Measurements from ENCODE around the gene H2BK1. TPM values are rescaled to one million over a fixed set of nuclear protein-coding genes. Genes with fewer than 3 reads are reported as not detected.

Gene H2BK1
- total RNA-seq, 3 donors from 2014 or later (not counting 1 experiment from before 2014, with no cell fraction given) = 2.5 TPM; not detected in 2

DNA sequence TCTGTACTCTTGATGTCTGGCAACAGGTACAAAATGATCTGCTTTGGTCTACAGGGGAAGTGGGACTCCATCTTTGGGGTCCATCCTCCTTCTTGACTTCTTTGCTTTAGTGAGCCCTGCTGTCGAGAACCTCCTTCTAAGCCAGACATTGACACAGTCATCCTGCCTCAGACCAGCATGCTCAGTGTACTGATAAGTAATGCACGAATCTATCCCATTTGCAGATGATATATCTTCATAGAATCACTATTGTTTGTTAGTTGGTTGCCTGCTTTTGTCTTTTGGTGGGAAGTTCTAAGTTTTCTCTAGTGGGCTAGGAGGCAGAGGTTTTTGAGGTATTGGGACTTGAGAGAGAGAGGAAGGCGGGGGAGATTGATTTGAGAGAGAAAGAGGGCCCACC lies 8.9 kb downstream of the H2BK1 start:
- intact Hi-C loops (cut with micrococcal nuclease) = no loop called here
- ATAC-seq = no peak
- peaks cover 5% of the 10 kb centered on the region in 2 donors for H3K4me1 Mint-ChIP-seq
- Histone ChIP-seq H3K27ac (ENCODE audit: low read length) (no peak overlapping the region), H3K4me3 (ENCODE audit: low read length) (no peak overlapping the region), H3K4me1 (ENCODE audit: control insufficient read depth, insufficient read depth, low read length) (peaks cover 5% of the 10 kb centered on the region), H3K36me3 (ENCODE audit: control insufficient read depth, insufficient read depth, low read length) (no peaks in the 10 kb centered on the region), H3K9me3 (ENCODE audit: control insufficient read depth, insufficient read depth, low read length) (no peaks in the 10 kb centered on the region), H3K27me3 (ENCODE audit: control insufficient read depth, insufficient read depth, low read length) (no peaks in the 10 kb centered on the region)
- no peak overlapping the region for H3K27ac Mint-ChIP-seq
- peaks cover 0 to 9% of the 10 kb centered on the region in 2 donors for H3K27me3 Mint-ChIP-seq (ENCODE audit: low read depth in 2 of 2)
- TF ChIP-seq, protein P1, sequence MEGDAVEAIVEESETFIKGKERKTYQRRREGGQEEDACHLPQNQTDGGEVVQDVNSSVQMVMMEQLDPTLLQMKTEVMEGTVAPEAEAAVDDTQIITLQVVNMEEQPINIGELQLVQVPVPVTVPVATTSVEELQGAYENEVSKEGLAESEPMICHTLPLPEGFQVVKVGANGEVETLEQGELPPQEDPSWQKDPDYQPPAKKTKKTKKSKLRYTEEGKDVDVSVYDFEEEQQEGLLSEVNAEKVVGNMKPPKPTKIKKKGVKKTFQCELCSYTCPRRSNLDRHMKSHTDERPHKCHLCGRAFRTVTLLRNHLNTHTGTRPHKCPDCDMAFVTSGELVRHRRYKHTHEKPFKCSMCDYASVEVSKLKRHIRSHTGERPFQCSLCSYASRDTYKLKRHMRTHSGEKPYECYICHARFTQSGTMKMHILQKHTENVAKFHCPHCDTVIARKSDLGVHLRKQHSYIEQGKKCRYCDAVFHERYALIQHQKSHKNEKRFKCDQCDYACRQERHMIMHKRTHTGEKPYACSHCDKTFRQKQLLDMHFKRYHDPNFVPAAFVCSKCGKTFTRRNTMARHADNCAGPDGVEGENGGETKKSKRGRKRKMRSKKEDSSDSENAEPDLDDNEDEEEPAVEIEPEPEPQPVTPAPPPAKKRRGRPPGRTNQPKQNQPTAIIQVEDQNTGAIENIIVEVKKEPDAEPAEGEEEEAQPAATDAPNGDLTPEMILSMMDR (IDR thresholded peaks at IDR 0.05) = no peak
- H3K9me3 Mint-ChIP-seq = no peaks in the 10 kb centered on the region
- DNase-seq = no peak
- no peaks in the 10 kb centered on the region for H3K36me3 Mint-ChIP-seq
- WGBS (ENCODE audit: insufficient coverage) = 81% methylated on average over 2 of the region's 3 CpGs
- H3K4me3 Mint-ChIP-seq = no peak overlapping the region

DNA sequence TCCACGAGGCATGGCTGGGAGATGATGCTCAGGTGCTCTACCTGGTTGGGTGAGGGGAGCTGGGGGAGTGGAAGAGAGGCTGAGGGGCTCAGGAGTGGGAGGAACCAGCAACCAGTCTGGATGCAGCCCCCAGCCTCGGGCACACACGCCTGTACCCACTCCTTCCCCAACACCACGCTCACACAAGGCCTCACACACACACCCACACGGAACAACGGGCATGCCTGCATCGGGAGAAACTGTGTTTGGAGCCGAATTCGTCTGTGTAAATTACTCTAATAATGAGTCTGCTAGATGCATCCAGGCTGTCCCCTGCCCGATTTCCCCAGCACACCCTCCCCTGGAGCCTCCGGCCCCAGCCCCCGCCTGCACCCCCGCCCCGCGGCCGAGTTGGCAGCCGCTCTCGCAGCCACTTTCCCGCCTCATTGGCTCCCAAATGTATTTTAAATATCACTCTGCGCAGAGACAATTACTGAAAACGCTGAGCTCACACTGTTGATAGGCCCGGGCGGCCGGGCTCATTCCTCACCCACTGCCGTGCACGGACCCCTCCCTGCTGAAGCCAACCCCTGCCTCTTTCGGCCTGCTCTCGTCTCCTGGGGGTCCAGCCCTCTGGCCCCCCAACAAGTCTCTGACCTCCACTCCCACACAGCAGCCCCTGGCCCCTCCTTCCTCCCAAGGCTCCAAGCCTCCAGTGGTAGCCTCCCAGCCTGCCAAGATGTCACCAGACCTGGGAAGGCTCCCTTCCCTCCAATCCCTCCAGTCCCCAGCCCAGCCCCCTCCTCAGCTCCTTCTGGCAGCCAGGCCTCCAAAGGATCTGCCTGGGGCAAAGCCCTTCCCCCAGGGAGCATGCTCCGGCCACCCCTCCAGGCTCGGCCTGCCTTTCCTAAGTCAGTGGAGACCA lies 11.1 kb downstream of the H2BK1 start:
- DNase-seq (no peak), ATAC-seq (no peak)
- Mint-ChIP-seq H3K4me3 (no peak overlapping the region), H3K27ac (no peak overlapping the region), H3K4me1 (no peaks in the 10 kb centered on the region), H3K36me3 (no peaks in the 10 kb centered on the region), H3K27me3 (ENCODE audit: low read depth in 2 of 2) (peaks cover 5 to 6% of the 10 kb centered on the region in 2 donors), H3K9me3 (no peaks in the 10 kb centered on the region)
- no peaks in the 10 kb centered on the region for H3K27me3 ChIP-seq (ENCODE audit: control insufficient read depth, insufficient read depth, low read length)
- 87% methylated on average over 29 of the region's 30 CpGs for WGBS (ENCODE audit: insufficient coverage)
- intact Hi-C loops (cut with micrococcal nuclease) = no loop called here
- no peak overlapping the region for H3K27ac ChIP-seq (ENCODE audit: low read length)
- no peaks in the 10 kb centered on the region for H3K36me3 ChIP-seq (ENCODE audit: control insufficient read depth, insufficient read depth, low read length)
- no peaks in the 10 kb centered on the region for H3K9me3 ChIP-seq (ENCODE audit: control insufficient read depth, insufficient read depth, low read length)
- H3K4me1 ChIP-seq (ENCODE audit: control insufficient read depth, insufficient read depth, low read length) = peaks cover 6% of the 10 kb centered on the region
- no peak overlapping the region for H3K4me3 ChIP-seq (ENCODE audit: low read length)
- TF ChIP-seq, protein P1 (IDR thresholded peaks at IDR 0.05) = no peak

DNA sequence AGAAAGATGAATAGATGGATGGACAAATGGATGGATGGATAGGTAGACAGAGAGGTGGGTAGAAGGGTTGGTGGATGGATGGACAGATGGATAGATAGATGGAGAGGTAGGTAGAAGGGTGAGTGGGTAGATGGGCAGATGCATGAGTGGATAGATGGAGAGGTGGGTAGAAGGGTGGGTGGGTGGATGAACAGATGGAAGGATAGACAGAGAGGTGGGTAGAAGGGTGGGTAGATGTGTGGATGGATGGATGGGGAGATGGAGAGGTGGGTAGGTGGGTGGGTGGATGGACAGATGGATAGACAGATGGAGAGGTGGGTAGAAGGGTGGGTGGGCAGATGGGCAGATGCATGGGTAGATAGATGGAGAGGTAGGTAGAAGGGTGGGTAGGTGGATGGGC lies 12.4 kb downstream of the H2BK1 start:
- Mint-ChIP-seq H3K4me1 (no peaks in the 10 kb centered on the region), H3K27ac (no peak overlapping the region), H3K9me3 (no peaks in the 10 kb centered on the region), H3K4me3 (no peak overlapping the region), H3K36me3 (no peaks in the 10 kb centered on the region), H3K27me3 (ENCODE audit: low read depth in 2 of 2) (peaks cover 5 to 6% of the 10 kb centered on the region in 2 donors)
- intact Hi-C loops (cut with micrococcal nuclease) = no loop called here
- ATAC-seq (no peak), DNase-seq (no peak)
- Histone ChIP-seq H3K27me3 (ENCODE audit: control insufficient read depth, insufficient read depth, low read length) (no peaks in the 10 kb centered on the region), H3K4me3 (ENCODE audit: low read length) (no peak overlapping the region), H3K27ac (ENCODE audit: low read length) (no peak overlapping the region), H3K4me1 (ENCODE audit: control insufficient read depth, insufficient read depth, low read length) (peaks cover 6% of the 10 kb centered on the region), H3K9me3 (ENCODE audit: control insufficient read depth, insufficient read depth, low read length) (no peaks in the 10 kb centered on the region), H3K36me3 (ENCODE audit: control insufficient read depth, insufficient read depth, low read length) (no peaks in the 10 kb centered on the region)
- TF ChIP-seq, protein P1 (IDR thresholded peaks at IDR 0.05) = no peak

All from natural killer cell (primary cell).